ENCODE data around the gene GBP1.
"Not testable (repeated sequence)": the region's sequence is repeated elsewhere in the genome, so short reads cannot be mapped to it uniquely, and the experiment has no call there.

The GBP1 gene

GRCh38 chr1:89064632-89065031, 376 bp downstream of the GBP1 start:
- in situ Hi-C loops (cut with MboI; ENCODE audit: low pct_unique_long_range_greater_than_20kb, low sequenced_read_pairs), result no loop called here
- DNase-seq, result no peak

GRCh38 chr1:89063094-89063493, 1.9 kb downstream of the GBP1 start:
- DNase-seq, result no peak
- in situ Hi-C loops (cut with MboI; ENCODE audit: low pct_unique_long_range_greater_than_20kb, low sequenced_read_pairs), result no loop called here

- DNase-seq, result no peak
- in situ Hi-C loops (cut with MboI; ENCODE audit: low pct_unique_long_range_greater_than_20kb, low sequenced_read_pairs), result no loop called here
Observed at GRCh38 chr1:89060091-89060490, 4.9 kb downstream of the GBP1 start.

DNA sequence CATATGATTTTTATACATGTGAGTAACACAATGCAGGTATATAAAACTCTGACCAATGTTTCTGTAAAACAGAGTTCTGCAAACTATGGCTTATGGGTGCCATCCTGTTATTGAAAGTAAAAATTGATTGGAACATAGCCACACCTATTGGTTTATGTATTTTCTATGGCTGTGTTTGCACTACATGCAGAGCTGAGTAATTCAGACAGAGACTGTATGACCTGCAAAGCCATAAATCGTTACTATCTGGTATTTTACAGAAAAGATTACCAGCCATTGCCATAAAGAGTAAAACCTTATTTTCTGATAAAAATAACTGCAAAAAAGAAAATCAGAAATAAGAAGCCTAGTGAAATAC, 13.1 kb downstream of the GBP1 start:
- in situ Hi-C loops (cut with MboI; ENCODE audit: low pct_unique_long_range_greater_than_20kb, low sequenced_read_pairs), result no loop called here
- no peak for DNase-seq

- in situ Hi-C loops (cut with MboI; ENCODE audit: low pct_unique_long_range_greater_than_20kb, low sequenced_read_pairs), result no loop called here
- no peak for DNase-seq
Observed at GRCh38 chr1:89051300-89051954, 13.6 kb downstream of the GBP1 start.

- DNase-seq, result no peak
- in situ Hi-C loops (cut with MboI; ENCODE audit: low pct_unique_long_range_greater_than_20kb, low sequenced_read_pairs), result no loop called here
Observed at GRCh38 chr1:89050649-89051033, 14.4 kb downstream of the GBP1 start.

DNA sequence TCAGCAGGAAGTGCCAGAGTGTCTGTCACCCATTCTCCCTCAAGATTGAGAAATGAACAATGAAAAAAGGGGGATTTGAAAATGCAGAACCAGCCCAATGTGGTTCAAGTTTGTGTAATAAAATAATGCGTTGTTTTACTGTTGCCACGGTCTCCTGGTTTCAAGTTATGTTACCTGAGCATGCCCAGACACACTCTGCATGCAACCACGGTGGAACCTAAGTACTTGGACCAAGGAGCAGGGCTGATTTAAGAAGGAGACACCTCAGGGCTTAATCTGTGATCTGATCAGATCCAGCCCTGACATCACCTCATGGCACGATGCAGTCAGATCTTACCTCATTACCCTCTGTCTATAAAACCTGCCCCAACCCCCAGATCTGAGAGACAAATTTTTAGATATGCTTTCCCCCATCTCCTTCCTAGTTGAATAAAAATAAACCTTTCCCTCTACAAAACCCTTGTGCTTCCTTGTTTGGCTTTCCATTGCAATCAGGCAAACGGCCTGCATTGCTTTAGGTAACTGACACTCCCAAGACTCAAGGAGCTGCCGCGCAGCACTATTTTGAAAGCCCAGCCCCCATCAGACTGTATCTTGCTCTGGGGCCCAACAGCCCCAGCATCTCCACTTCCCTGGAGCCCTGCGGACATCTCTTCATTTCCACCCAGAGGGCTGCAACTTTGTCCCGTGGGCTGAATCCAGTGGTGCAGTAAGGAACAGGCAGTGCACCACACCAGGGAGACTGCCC, 14.9 kb downstream of the GBP1 start:
- DNase-seq; in situ Hi-C loops (cut with MboI; ENCODE audit: low pct_unique_long_range_greater_than_20kb, low sequenced_read_pairs): not testable (repeated sequence)

- DNase-seq; in situ Hi-C loops (cut with MboI; ENCODE audit: low pct_unique_long_range_greater_than_20kb, low sequenced_read_pairs): not testable (repeated sequence)
Observed at GRCh38 chr1:89049187-89049586, 15.8 kb downstream of the GBP1 start.

DNA sequence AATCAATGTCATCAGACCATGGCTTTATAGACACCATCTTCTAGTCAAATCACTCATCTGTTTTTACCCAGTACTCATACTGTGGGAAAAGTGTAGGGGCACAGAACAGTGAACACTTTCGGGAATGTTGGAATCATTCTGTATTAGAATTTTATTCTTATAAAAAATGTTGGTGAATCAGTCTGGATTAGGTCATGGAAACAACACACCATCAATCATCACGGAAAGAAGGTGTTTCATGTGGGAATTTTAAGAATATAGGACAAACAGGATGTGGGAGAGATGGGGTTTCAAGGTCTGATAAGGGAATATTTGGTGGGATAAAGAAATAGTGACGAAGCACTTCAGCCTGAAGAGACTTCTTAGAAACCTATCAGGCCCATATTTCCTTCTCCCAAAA, 17.3 kb downstream of the GBP1 start:
- DNase-seq, result no peak
- in situ Hi-C loops (cut with MboI; ENCODE audit: low pct_unique_long_range_greater_than_20kb, low sequenced_read_pairs), result no loop called here

- in situ Hi-C loops (cut with MboI; ENCODE audit: low pct_unique_long_range_greater_than_20kb, low sequenced_read_pairs), result not testable (repeated sequence)
- peak; percentile 6 for DNase-seq
Observed at GRCh38 chr1:89046318-89047183, 18.5 kb downstream of the GBP1 start.

DNA sequence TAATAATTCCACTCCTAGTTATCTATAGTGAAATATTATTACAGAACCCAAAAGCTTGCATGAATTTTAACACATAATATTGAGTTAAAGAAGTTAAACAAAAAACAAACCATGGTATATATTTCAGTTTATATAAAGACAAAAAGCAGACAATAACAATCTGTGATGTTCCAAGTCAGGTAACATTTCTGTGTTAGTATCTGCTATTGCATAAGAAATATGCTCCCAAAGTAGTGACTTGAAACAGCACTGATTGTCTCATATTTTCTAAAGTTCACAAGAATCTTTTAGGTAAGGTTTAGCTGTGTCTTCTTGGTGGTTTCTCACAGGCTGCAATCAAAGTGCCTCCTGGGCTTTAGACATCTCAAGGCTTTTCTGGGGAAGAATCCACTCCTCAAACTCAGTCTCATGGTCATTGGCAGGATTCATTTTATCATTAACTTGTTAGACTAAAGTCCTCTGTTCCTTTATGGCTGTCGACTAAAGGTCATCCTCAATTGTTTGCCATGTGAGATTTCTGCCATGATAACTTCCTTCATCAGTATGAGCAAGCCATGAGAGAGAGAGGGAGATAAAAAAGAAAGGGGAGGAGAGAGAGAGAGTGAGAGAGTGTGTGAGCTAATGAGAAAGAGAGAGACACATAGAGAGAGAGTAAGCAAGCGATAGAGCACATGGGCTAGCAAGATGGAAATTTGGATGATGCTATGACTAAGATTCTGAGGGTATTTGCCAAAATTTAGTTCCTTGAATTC, 19.9 kb downstream of the GBP1 start:
- in situ Hi-C loops (cut with MboI; ENCODE audit: low pct_unique_long_range_greater_than_20kb, low sequenced_read_pairs), result no loop called here
- DNase-seq, result no peak

DNA sequence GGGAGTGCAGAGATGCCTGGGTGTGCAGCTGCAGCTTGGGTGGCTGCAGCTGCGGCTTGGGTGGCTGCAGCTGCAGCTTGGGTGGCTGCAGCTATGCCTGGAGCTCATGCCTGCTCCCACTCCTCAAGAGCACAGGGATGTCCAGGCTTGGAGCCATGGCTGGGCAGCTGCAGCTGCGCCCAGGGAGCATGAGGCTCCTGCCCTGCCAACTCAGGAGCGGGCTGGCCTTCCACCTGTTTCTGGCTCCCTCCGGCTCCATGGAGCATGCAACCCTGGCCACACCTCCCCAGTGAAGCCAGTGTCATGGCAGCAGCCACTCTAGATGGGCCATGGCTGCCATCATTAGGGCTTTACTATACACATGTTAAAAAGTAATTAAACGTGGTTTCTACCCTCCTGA, 21.1 kb downstream of the GBP1 start:
- DNase-seq, result no peak
- in situ Hi-C loops (cut with MboI; ENCODE audit: low pct_unique_long_range_greater_than_20kb, low sequenced_read_pairs), result no loop called here

DNA sequence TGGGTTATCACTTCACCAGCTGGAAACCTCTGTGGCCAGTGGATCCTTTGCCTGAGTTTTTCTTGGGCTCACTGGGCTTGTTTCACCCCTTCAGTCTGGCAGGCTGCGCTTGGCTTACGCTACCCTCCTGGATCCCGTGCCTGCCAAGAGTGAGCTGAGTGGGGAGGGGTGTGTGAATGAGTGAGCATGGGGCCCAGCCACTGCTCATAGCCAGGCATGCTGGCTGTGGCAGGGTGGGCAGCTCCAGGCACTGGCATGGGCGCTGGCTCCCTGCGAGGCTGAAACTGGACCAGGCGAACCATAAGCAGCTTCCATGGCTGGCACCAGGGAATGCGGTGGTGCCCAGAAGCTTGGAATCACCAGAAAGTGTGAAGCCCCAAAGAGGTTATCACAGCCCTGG, 22.5 kb downstream of the GBP1 start:
- in situ Hi-C loops (cut with MboI; ENCODE audit: low pct_unique_long_range_greater_than_20kb, low sequenced_read_pairs), result no loop called here
- DNase-seq, result no peak

DNA sequence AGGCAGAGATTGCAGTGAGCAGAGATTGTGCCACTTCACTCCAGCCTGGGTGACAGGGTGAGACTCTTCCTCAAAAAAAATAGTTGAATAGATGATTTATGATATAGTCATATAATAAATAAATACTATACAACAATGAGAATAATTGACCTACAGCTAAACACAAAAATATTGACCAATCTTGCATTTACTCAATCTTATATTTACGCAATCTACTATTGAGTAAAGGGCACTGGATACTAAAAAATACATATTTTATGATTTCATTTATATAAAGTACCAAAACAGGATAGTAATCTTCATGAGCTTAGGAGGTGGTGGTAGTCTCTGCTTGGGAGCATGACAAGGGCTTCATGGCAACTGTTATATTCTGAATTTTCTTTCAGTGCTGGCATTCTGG, 23.3 kb downstream of the GBP1 start:
- in situ Hi-C loops (cut with MboI; ENCODE audit: low pct_unique_long_range_greater_than_20kb, low sequenced_read_pairs), result no loop called here
- no peak for DNase-seq

DNA sequence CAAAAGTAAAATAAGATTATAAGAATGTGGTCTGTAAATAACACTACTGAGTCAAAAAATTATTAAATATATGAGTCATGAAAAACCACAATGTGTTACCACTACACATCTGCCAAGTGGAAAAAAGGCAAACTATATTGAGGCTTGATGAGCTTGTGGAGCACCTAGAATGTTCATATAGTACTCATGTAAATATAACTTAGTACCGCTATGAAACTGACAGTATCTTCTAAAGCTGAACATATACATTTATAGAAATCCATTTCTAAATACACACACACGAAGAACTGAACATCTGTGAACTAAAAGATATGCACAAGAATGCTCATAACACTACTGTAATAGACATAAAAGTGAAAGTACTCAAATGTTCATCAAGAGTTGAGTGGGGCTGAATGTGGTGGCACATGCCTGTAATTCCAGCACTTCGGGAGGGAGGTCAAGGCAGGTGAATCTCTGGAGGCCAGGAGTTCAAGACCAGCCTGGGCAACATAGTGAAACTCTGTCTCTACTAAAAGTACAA, 23.8 kb downstream of the GBP1 start:
- no peak for DNase-seq
- in situ Hi-C loops (cut with MboI; ENCODE audit: low pct_unique_long_range_greater_than_20kb, low sequenced_read_pairs), result no loop called here

DNA sequence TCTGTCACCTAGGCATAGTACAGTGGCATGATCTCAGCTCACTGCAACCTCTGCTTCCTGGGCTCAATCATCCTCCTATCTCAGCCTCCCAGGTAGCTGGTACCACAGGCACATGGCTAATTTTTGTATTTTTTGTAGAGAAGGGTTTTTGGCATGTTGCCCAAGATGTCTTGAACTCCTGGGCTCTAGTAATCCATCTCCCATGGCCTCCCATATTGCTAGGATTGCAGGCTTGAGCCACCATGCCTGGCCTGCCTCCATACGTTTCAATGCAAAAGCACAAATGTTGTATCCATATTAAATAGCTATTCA, 24.7 kb downstream of the GBP1 start:
- DNase-seq, result no peak
- in situ Hi-C loops (cut with MboI; ENCODE audit: low pct_unique_long_range_greater_than_20kb, low sequenced_read_pairs), result no loop called here

DNA sequence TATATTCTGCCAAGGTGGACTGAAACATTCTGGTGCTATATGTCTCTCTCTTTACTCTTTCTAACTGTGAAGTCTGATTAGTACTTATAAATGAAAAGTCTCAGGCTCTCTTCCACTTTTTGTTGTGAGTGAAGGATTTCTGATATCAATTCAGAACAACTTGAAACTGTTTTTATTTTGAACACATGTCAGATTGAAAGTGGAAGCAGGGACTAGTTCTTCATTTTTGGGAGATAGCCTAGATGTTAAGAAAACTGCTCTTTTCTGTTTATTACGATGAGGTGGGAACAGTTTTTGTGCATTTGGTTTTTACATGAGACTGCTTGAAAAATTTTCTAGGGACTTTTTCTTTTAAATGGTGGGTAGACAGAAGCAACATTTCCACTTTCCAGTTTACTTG, 27.8 kb downstream of the GBP1 start:
- in situ Hi-C loops (cut with MboI; ENCODE audit: low pct_unique_long_range_greater_than_20kb, low sequenced_read_pairs), result no loop called here

DNA sequence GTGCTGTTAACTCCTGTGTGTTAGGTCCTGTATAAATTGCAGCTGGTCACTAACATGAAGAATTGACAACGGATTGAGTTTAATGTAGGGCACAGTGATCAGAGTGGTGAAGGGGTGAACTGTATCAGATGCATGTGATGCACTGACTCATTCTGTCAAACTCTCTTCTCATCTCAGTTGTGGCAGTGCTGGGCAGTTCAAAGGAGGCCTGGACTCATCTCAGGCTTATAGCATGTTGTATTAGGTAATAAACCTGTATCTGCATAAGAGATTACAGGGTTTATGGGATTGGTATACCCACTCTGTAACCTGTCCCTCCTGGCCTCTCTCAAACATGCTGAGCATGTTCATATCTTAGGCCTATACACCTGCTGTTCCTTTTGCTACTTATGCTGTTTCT, 29.9 kb downstream of the GBP1 start:
- DNase-seq, result no peak
- in situ Hi-C loops (cut with MboI; ENCODE audit: low pct_unique_long_range_greater_than_20kb, low sequenced_read_pairs), result no loop called here

More for the DNA sequence above, 27.8 kb downstream of the GBP1 start:
- DNase-seq, result no peak

DNA sequence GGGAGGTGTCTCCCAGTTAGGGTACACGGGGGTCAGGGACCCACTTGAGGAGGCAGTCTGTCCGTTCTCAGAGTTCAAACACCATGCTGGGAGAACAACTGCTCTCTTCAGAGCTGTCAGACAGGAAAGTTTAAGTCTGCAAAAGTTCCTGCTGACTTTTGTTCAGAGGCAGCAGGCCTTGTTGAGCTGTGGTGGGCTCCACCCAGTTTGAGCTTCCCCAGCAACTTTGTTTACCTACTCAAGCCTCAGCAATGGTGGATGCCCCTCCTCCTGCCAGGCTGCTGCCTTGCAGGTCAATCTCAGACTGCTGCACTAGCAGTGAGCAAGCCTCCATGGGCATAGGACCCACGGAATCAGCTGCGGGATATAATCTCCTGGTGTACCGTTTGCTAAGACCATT, 31.0 kb downstream of the GBP1 start:
- in situ Hi-C loops (cut with MboI; ENCODE audit: low pct_unique_long_range_greater_than_20kb, low sequenced_read_pairs); DNase-seq: not testable (repeated sequence)

All from KBM-7 (cell line).